ENCODE measurements around the gene PKD2. TPM values are rescaled to one million over a fixed set of nuclear protein-coding genes. Genes with fewer than 3 reads are reported as not detected.

PKD2 gene
- total and polyA plus RNA-seq, 2 of the 13 experiments (the other 11 are each of a cell fraction or from before 2014, with no cell fraction given), result 5.6 to 9.1 TPM

DNA sequence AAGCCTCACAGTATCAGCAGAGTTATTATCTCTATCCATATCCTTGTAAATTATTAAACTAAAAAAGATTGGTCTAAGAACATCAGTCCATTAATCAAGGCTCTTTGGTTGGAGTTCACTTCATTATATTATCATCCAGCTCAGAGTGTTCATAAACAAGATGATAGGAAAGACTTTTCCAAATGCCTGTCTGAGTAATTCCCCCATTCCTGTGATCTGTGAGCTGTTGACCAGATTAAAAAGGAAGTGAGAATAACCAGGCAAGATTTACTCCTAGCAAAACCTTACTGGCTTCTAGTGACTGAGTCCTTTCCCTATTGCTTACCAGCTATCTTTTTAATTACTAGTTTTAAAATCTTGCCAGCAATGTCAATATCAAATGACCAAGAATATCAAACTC lies 14.9 kb downstream of the PKD2 start (continued):
- TF ChIP-seq, protein P1, sequence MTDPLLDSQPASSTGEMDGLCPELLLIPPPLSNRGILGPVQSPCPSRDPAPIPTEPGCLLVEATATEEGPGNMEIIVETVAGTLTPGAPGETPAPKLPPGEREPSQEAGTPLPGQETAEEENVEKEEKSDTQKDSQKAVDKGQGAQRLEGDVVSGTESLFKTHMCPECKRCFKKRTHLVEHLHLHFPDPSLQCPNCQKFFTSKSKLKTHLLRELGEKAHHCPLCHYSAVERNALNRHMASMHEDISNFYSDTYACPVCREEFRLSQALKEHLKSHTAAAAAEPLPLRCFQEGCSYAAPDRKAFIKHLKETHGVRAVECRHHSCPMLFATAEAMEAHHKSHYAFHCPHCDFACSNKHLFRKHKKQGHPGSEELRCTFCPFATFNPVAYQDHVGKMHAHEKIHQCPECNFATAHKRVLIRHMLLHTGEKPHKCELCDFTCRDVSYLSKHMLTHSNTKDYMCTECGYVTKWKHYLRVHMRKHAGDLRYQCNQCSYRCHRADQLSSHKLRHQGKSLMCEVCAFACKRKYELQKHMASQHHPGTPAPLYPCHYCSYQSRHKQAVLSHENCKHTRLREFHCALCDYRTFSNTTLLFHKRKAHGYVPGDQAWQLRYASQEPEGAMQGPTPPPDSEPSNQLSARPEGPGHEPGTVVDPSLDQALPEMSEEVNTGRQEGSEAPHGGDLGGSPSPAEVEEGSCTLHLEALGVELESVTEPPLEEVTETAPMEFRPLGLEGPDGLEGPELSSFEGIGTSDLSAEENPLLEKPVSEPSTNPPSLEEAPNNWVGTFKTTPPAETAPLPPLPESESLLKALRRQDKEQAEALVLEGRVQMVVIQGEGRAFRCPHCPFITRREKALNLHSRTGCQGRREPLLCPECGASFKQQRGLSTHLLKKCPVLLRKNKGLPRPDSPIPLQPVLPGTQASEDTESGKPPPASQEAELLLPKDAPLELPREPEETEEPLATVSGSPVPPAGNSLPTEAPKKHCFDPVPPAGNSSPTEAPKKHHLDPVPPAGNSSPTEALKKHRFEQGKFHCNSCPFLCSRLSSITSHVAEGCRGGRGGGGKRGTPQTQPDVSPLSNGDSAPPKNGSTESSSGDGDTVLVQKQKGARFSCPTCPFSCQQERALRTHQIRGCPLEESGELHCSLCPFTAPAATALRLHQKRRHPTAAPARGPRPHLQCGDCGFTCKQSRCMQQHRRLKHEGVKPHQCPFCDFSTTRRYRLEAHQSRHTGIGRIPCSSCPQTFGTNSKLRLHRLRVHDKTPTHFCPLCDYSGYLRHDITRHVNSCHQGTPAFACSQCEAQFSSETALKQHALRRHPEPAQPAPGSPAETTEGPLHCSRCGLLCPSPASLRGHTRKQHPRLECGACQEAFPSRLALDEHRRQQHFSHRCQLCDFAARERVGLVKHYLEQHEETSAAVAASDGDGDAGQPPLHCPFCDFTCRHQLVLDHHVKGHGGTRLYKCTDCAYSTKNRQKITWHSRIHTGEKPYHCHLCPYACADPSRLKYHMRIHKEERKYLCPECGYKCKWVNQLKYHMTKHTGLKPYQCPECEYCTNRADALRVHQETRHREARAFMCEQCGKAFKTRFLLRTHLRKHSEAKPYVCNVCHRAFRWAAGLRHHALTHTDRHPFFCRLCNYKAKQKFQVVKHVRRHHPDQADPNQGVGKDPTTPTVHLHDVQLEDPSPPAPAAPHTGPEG (CRISPR knock-in tag; IDR thresholded peaks at IDR 0.05), result no peak
- TF ChIP-seq ZSCAN22 (CRISPR knock-in tag; IDR thresholded peaks at IDR 0.05) (no peak), ZNF678 (CRISPR knock-in tag; IDR thresholded peaks at IDR 0.05) (no peak), CREM (IDR thresholded peaks at IDR 0.05) (no peak), CREM (CRISPR knock-in tag; IDR thresholded peaks at IDR 0.05) (no peak)
- TF ChIP-seq, protein P2, sequence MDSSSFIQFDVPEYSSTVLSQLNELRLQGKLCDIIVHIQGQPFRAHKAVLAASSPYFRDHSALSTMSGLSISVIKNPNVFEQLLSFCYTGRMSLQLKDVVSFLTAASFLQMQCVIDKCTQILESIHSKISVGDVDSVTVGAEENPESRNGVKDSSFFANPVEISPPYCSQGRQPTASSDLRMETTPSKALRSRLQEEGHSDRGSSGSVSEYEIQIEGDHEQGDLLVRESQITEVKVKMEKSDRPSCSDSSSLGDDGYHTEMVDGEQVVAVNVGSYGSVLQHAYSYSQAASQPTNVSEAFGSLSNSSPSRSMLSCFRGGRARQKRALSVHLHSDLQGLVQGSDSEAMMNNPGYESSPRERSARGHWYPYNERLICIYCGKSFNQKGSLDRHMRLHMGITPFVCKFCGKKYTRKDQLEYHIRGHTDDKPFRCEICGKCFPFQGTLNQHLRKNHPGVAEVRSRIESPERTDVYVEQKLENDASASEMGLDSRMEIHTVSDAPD (CRISPR knock-in tag; IDR thresholded peaks at IDR 0.05), result no peak

Measured in HepG2 (cell line).